Measurements from ENCODE around the gene NRCAM. TPM values are rescaled to one million over a fixed set of nuclear protein-coding genes. Genes with fewer than 3 reads are reported as not detected.

NRCAM gene
- total RNA-seq, 1 donor from 2014 or later = 2.0 TPM

- intact Hi-C loops (cut with DNase I) = no loop called here
- ATAC-seq = no peak
- TF ChIP-seq CTCF (IDR thresholded peaks at IDR 0.05) = no peak
- Histone ChIP-seq H3K36me3 (no peaks in the 10 kb centered on the region), H3K9me3 (no peaks in the 10 kb centered on the region), H3K27ac (no peak overlapping the region), H3K4me3 (no peak overlapping the region), H3K27me3 (no peaks in the 10 kb centered on the region), H3K4me1 (no peaks in the 10 kb centered on the region)
- no peak for DNase-seq
Measured at GRCh38 chr7:108330227-108330626, 126.0 kb downstream of the NRCAM start.

GRCh38 chr7:108329514-108329913, 126.7 kb downstream of the NRCAM start:
- no peak for ATAC-seq
- Histone ChIP-seq H3K27me3 (no peaks in the 10 kb centered on the region), H3K36me3 (no peaks in the 10 kb centered on the region), H3K27ac (no peak overlapping the region), H3K4me3 (no peak overlapping the region), H3K9me3 (no peaks in the 10 kb centered on the region), H3K4me1 (no peaks in the 10 kb centered on the region)
- intact Hi-C loops (cut with DNase I) = no loop called here
- no peak for DNase-seq
- no peak for TF ChIP-seq CTCF (IDR thresholded peaks at IDR 0.05)

GRCh38 chr7:108328174-108328651, 128.0 kb downstream of the NRCAM start:
- DNase-seq (no peak), ATAC-seq (no peak)
- Histone ChIP-seq H3K27ac (no peak overlapping the region), H3K9me3 (no peaks in the 10 kb centered on the region), H3K4me1 (no peaks in the 10 kb centered on the region), H3K27me3 (no peaks in the 10 kb centered on the region), H3K4me3 (no peak overlapping the region), H3K36me3 (no peaks in the 10 kb centered on the region)
- no peak for TF ChIP-seq CTCF (IDR thresholded peaks at IDR 0.05)
- intact Hi-C loops (cut with DNase I) = no loop called here

- intact Hi-C loops (cut with DNase I) = no loop called here
- Histone ChIP-seq H3K36me3 (no peaks in the 10 kb centered on the region), H3K9me3 (no peaks in the 10 kb centered on the region), H3K4me3 (no peak overlapping the region), H3K27me3 (no peaks in the 10 kb centered on the region), H3K27ac (no peak overlapping the region), H3K4me1 (no peaks in the 10 kb centered on the region)
- no peak for DNase-seq
- TF ChIP-seq CTCF (IDR thresholded peaks at IDR 0.05) = no peak
- no peak for ATAC-seq
Measured at GRCh38 chr7:108327353-108327752, 128.9 kb downstream of the NRCAM start.

- Histone ChIP-seq H3K4me1 (no peaks in the 10 kb centered on the region), H3K4me3 (no peak overlapping the region), H3K36me3 (no peaks in the 10 kb centered on the region), H3K27ac (no peak overlapping the region), H3K27me3 (no peaks in the 10 kb centered on the region), H3K9me3 (no peaks in the 10 kb centered on the region)
- TF ChIP-seq CTCF (IDR thresholded peaks at IDR 0.05) = no peak
- ATAC-seq (no peak), DNase-seq (no peak)
- intact Hi-C loops (cut with DNase I) = no loop called here
Measured at GRCh38 chr7:108326938-108327337, 129.3 kb downstream of the NRCAM start.

Data from upper lobe of right lung (tissue), 1 donor.